Measurements from ENCODE around the gene TBC1D25. TPM values are rescaled to one million over a fixed set of nuclear protein-coding genes. Genes with fewer than 3 reads are reported as not detected.

The TBC1D25 gene
- total RNA-seq, 1 donor from 2014 or later = 13.1 TPM

DNA sequence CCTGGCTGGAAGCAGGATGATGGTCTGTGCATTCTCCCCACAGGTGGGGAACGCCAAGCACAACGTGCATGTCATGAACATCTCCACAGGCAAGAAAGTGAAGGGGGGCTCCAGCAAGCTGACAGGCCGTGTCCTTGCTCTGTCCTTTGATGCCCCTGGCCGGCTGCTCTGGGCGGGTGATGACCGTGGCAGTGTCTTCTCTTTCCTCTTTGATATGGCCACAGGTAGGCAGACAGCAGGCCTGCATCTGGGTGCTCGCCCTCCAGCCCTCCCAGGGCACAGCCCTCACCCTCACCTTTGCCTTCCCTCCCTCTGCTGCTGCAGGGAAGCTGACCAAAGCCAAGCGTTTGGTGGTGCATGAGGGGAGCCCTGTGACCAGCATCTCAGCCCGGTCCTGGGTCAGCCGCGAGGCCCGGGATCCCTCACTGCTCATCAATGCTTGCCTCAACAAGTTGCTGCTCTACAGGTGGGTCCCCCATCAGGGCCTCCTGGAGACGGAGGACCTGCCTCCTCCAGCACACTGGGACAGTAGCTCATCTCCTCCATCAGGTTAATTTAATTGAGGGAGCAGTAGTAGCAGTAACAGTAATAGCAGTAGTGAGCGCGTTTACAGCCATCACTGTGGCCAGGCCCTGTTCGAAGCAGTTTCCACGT is 62.4 kb downstream of the TBC1D25 start:
- H3K79me2 ChIP-seq (ENCODE audit: insufficient read depth, low read length) = peaks cover 11% of the 10 kb centered on the region
- Mint-ChIP-seq H3K4me3 (ENCODE audit: unreplicated experiment) (no peak overlapping the region), H3K36me3 (ENCODE audit: low read depth, unreplicated experiment) (peaks cover 11% of the 10 kb centered on the region), H3K4me1 (ENCODE audit: low read depth, unreplicated experiment) (no peaks in the 10 kb centered on the region), H3K9me3 (ENCODE audit: unreplicated experiment) (no peaks in the 10 kb centered on the region), H3K27me3 (ENCODE audit: low read depth, unreplicated experiment) (no peaks in the 10 kb centered on the region), H3K27ac (ENCODE audit: unreplicated experiment) (no peak overlapping the region)
- DNase-seq (ENCODE audit: low read depth) (no peak), FAIRE-seq (no peak)
- no peak overlapping the region for H3K27ac ChIP-seq (ENCODE audit: low read depth, low read length)
- H3K4me3 ChIP-seq (ENCODE audit: insufficient read depth, low read depth, low read length) = no peak overlapping the region
- H4K20me1 ChIP-seq (ENCODE audit: insufficient read depth, low read length) = no peaks in the 10 kb centered on the region
- no peaks in the 10 kb centered on the region for H3K4me1 ChIP-seq (ENCODE audit: insufficient read depth, low read length)
- H3K27me3 ChIP-seq (ENCODE audit: insufficient read depth, low read length) = no peaks in the 10 kb centered on the region
- H3K9ac ChIP-seq (ENCODE audit: low read length) = no peak overlapping the region
- no peaks in the 10 kb centered on the region for H3K9me3 ChIP-seq (ENCODE audit: insufficient read depth, low read depth, low read length)
- no peak overlapping the region for H3K4me2 ChIP-seq (ENCODE audit: low read length)
- H3K36me3 ChIP-seq (ENCODE audit: insufficient read depth, low read length) = peaks cover 2% of the 10 kb centered on the region
- no peak overlapping the region for H2AFZ ChIP-seq (ENCODE audit: low read depth, low read length)
- TF ChIP-seq EZH2 (IDR thresholded peaks at IDR 0.05; ENCODE audit: insufficient read depth, low read length) = no peak

DNA sequence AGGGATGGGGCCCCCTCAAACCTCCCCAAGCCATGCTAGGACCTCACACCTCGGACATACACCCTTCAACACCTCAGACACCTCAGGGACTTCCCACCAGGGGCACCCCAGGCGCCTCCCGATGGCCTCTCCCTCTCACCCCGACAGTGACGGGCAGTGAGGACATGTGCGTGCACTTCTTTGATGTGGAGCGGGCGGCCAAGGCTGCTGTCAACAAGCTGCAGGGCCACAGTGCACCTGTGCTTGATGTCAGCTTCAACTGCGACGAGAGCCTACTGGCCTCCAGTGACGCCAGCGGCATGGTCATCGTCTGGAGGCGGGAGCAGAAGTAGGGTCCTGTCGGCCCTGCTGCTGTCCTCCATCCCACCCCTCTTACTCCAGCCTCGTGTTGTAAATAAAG is 65.2 kb downstream of the TBC1D25 start:
- H3K4me3 ChIP-seq (ENCODE audit: insufficient read depth, low read depth, low read length) = no peak overlapping the region
- H3K36me3 ChIP-seq (ENCODE audit: insufficient read depth, low read length) = no peaks in the 10 kb centered on the region
- H3K79me2 ChIP-seq (ENCODE audit: insufficient read depth, low read length) = no peaks in the 10 kb centered on the region
- DNase-seq (ENCODE audit: low read depth) = no peak
- H3K4me1 ChIP-seq (ENCODE audit: insufficient read depth, low read length) = no peaks in the 10 kb centered on the region
- H3K9me3 Mint-ChIP-seq (ENCODE audit: unreplicated experiment) = peaks cover 1% of the 10 kb centered on the region
- H3K4me2 ChIP-seq (ENCODE audit: low read length) = no peak overlapping the region
- no peaks in the 10 kb centered on the region for H3K9me3 ChIP-seq (ENCODE audit: insufficient read depth, low read depth, low read length)
- no peaks in the 10 kb centered on the region for H3K27me3 Mint-ChIP-seq (ENCODE audit: low read depth, unreplicated experiment)
- TF ChIP-seq EZH2 (IDR thresholded peaks at IDR 0.05; ENCODE audit: insufficient read depth, low read length) = no peak
- TF ChIP-seq, protein P1, sequence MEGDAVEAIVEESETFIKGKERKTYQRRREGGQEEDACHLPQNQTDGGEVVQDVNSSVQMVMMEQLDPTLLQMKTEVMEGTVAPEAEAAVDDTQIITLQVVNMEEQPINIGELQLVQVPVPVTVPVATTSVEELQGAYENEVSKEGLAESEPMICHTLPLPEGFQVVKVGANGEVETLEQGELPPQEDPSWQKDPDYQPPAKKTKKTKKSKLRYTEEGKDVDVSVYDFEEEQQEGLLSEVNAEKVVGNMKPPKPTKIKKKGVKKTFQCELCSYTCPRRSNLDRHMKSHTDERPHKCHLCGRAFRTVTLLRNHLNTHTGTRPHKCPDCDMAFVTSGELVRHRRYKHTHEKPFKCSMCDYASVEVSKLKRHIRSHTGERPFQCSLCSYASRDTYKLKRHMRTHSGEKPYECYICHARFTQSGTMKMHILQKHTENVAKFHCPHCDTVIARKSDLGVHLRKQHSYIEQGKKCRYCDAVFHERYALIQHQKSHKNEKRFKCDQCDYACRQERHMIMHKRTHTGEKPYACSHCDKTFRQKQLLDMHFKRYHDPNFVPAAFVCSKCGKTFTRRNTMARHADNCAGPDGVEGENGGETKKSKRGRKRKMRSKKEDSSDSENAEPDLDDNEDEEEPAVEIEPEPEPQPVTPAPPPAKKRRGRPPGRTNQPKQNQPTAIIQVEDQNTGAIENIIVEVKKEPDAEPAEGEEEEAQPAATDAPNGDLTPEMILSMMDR (IDR thresholded peaks at IDR 0.05; ENCODE audit: insufficient read depth, low read depth, low read length) = no peak
- no peak for FAIRE-seq
- H3K4me1 Mint-ChIP-seq (ENCODE audit: low read depth, unreplicated experiment) = no peaks in the 10 kb centered on the region
- no peak overlapping the region for H3K4me3 Mint-ChIP-seq (ENCODE audit: unreplicated experiment)
- H3K27ac Mint-ChIP-seq (ENCODE audit: unreplicated experiment) = no peak overlapping the region
- no peak overlapping the region for H3K27ac ChIP-seq (ENCODE audit: low read depth, low read length)
- H3K36me3 Mint-ChIP-seq (ENCODE audit: low read depth, unreplicated experiment) = peaks cover 12% of the 10 kb centered on the region
- H2AFZ ChIP-seq (ENCODE audit: low read depth, low read length) = no peak overlapping the region
- no peaks in the 10 kb centered on the region for H3K27me3 ChIP-seq (ENCODE audit: insufficient read depth, low read length)
- no peak overlapping the region for H3K9ac ChIP-seq (ENCODE audit: low read length)
- H4K20me1 ChIP-seq (ENCODE audit: insufficient read depth, low read length) = no peaks in the 10 kb centered on the region

DNA sequence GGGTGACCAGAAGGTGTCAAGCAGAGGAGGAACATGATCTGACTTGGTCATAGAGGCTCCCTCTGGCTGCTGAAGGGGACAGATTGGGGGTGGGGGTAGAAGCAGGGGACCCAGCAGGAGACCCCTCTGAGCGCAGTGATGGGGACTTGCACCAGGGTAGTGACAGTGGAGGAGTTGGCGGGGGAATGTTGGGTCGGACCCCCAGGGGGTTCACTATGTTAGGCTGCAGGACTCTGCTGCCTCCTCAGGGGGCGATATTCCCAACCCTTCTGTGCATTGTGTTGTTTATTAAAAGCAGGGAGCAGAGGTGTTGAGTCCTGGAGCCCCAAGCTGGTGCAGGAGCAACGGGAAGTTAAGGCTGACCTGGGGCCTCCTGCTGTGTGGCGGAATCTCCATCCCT is 66.6 kb downstream of the TBC1D25 start:
- no peaks in the 10 kb centered on the region for H3K36me3 ChIP-seq (ENCODE audit: insufficient read depth, low read length)
- TF ChIP-seq, protein P1 (IDR thresholded peaks at IDR 0.05; ENCODE audit: insufficient read depth, low read depth, low read length) = no peak
- no peak for TF ChIP-seq EZH2 (IDR thresholded peaks at IDR 0.05; ENCODE audit: insufficient read depth, low read length)
- no peak for FAIRE-seq
- Mint-ChIP-seq H3K27me3 (ENCODE audit: low read depth, unreplicated experiment) (no peaks in the 10 kb centered on the region), H3K27ac (ENCODE audit: unreplicated experiment) (no peak overlapping the region), H3K36me3 (ENCODE audit: low read depth, unreplicated experiment) (peaks cover 12% of the 10 kb centered on the region), H3K4me1 (ENCODE audit: low read depth, unreplicated experiment) (no peaks in the 10 kb centered on the region), H3K9me3 (ENCODE audit: unreplicated experiment) (peaks cover 1% of the 10 kb centered on the region), H3K4me3 (ENCODE audit: unreplicated experiment) (no peak overlapping the region)
- no peak overlapping the region for H3K9ac ChIP-seq (ENCODE audit: low read length)
- no peaks in the 10 kb centered on the region for H3K27me3 ChIP-seq (ENCODE audit: insufficient read depth, low read length)
- H3K4me3 ChIP-seq (ENCODE audit: insufficient read depth, low read depth, low read length) = no peak overlapping the region
- no peaks in the 10 kb centered on the region for H3K9me3 ChIP-seq (ENCODE audit: insufficient read depth, low read depth, low read length)
- no peak overlapping the region for H3K27ac ChIP-seq (ENCODE audit: low read depth, low read length)
- no peak overlapping the region for H2AFZ ChIP-seq (ENCODE audit: low read depth, low read length)
- H4K20me1 ChIP-seq (ENCODE audit: insufficient read depth, low read length) = no peaks in the 10 kb centered on the region
- no peaks in the 10 kb centered on the region for H3K4me1 ChIP-seq (ENCODE audit: insufficient read depth, low read length)
- no peak for DNase-seq (ENCODE audit: low read depth)
- H3K4me2 ChIP-seq (ENCODE audit: low read length) = no peak overlapping the region
- no peaks in the 10 kb centered on the region for H3K79me2 ChIP-seq (ENCODE audit: insufficient read depth, low read length)

Measured in astrocyte (in vitro differentiated cells and primary cell).